B cell (primary cell): Measurements from ENCODE around the gene TSPAN5.

Experiments used
- CTCF ChIP-seq: fragments of 200-600 bp; IDR thresholded peaks from one replicate; pipeline ENCODE4 v1.8.0; 2022; ENCODE audit warnings: antibody characterized with exemption, mild to moderate bottlenecking
- EZH2 ChIP-seq: IDR thresholded peaks from 2 replicates; pipeline ENCODE4 v1.6.1; 2012; ENCODE audit warnings: borderline replicate concordance, low read depth, mild to moderate bottlenecking, moderate library complexity, low read length; ENCODE audit not compliant: insufficient read depth, poor library complexity, severe bottlenecking

GRCh38 chr4:98522062-98522461, 136.3 kb downstream of the TSPAN5 start:
- no peak for TF ChIP-seq CTCF
- TF ChIP-seq EZH2, result no peak
